GM04504 (cell line): Measurements from ENCODE around the gene PSMD2.
"Not testable (repeated sequence)": the region's sequence is repeated elsewhere in the genome, so short reads cannot be mapped to it uniquely, and the experiment has no call there.

Experiments used
- DNase-seq: peaks from one replicate; pipeline ENCODE4 v3.0.0-alpha.2; 2012; ENCODE audit warnings: low read depth

Gene PSMD2

DNA sequence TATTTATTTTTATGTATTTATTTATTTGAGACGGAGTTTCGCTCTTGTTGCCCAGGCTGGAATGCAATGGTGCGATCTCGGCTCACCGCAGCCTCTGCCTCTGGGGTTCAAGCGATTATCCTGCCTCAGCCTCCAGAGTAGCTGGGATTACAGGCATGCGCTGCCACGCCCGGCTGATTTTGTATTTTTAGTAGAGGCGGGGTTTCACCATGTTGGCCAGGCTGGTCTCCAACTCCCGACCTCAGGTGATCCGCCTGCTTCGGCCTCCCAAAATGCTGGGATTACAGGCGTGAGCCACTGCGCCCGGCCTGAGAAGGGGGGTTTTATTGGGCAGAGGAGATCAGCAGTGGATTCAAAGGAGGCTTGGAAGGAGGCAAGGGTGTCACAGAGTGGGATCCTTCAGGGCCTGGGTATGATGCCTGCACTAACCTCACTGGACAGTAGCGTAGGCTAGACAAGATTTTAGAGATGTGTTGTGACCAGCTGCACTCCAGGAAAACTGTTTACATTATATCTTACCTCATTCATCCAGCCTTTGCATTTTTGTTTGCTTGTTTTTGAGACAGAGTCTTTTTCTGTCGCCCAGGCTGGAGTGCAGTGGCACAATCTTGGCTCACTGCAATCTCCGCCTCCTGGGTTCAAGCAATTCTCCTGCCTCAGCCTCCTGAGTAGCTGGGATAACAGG, 40.6 kb downstream of the PSMD2 start:
- DNase-seq, result not testable (repeated sequence)

- DNase-seq, result no peak
These were observed 42.9 kb downstream of the PSMD2 start for GRCh38 chr3:184341925-184342324.

- DNase-seq, result no peak
These were observed 44.3 kb downstream of the PSMD2 start for GRCh38 chr3:184343200-184343876.

DNA sequence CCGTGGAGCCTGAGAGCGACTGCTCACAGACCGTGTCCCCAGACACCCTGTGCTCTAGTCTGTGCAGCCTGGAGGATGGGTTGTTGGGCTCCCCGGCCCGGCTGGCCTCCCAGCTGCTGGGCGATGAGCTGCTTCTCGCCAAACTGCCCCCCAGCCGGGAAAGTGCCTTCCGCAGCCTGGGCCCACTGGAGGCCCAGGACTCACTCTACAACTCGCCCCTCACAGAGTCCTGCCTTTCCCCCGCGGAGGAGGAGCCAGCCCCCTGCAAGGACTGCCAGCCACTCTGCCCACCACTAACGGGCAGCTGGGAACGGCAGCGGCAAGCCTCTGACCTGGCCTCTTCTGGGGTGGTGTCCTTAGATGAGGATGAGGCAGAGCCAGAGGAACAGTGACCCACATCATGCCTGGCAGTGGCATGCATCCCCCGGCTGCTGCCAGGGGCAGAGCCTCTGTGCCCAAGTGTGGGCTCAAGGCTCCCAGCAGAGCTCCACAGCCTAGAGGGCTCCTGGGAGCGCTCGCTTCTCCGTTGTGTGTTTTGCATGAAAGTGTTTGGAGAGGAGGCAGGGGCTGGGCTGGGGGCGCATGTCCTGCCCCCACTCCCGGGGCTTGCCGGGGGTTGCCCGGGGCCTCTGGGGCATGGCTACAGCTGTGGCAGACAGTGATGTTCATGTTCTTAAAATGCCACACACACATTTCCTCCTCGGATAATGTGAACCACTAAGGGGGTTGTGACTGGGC, 45.7 kb downstream of the PSMD2 start:
- no peak for DNase-seq

GRCh38 chr3:184345317-184346144, 46.5 kb downstream of the PSMD2 start:
- no peak for DNase-seq

DNA sequence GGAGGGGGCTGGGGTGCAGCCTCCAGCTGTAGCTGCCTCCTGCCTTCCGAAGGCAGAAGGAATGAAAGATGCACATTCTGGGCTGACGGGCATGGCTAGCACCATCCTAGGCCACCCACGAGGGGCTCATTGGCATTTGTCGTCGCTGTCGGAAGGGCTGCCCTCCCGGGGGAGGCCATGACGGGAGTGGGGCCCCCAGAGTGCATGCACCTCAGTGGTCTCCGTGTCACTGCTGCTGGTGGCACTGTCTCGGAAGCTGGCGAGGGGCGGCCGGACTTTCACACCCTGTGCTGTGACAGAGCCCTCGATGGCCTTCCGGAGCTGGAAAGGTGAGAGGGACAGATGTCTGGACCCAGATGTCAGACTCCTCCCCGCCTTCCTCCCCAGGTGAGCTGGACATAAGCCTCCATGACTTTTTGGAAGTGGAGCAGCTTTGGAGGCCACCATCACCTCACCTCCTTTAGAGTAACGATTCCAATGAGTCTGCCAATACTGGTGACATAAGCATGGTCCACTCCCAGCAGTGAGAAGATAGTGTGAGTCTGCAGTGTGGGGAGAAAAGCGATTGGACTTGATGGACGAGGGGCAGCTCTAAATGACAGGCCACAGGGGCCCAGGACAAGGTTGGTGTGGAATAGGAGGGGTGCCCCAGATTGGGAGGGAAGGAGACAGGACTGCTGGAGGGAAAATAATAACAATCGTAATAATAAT, 47.6 kb downstream of the PSMD2 start:
- no peak for DNase-seq

- DNase-seq, result no peak
These were observed 48.4 kb downstream of the PSMD2 start for GRCh38 chr3:184347321-184348056.

DNA sequence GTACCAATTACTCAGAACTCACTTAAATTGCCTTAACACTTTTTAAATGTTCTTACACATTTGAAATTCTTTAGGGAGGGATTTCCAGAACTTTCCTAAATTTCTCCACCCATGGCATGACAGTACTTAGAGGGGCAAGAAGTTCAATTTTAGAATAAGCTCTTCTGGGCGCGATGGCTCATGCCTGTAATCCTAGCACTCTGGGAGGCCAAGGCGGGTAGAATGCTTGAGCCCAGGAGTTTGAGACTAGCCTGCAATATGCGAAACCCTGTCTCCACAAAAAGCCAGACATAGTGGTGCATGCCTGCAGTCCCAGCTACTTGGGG, 49.0 kb downstream of the PSMD2 start:
- no peak for DNase-seq

DNA sequence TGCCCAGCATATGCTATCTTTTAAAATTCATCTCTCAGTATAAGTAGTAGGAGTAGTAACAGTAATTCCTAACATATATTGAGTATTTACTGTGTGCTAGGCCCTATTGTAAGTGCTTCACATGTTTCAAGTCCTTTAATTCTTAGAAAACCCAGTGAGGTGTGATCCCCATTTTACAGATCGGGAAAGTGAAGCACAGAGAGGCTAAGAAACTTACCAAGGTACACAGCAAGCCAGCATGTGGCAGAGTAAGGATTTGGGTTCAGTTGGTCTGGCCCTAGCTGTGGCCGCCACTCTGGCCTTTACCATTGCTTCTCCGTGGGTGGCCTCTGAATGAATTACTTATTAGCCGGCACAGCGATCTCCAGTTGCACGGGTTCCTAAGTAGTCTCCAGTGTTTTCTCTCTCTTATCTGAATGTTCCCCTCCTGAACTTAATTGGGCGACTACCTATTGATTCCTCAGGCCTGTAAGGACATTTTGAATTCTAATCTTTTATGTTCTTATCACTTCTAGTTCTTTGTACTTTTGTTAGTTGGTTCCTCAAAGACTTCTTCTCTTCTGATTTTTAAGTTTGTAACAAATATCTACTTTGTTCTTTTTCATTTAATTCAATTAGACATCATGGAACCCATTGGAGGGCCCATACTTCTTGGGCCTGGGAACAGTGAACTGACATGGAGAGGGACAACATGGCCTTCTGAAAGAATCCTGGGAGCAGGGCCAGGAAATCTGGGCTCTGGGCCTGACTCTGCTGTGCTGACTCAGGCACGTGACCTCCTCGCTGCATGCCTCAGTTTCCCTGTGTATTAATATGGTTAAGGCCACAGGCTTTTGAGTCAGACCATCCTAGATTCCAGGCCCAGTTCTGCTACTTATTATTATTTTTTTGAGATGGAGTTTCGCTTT, 50.8 kb downstream of the PSMD2 start:
- no peak for DNase-seq

GRCh38 chr3:184350618-184351017, 51.6 kb downstream of the PSMD2 start:
- no peak for DNase-seq

GRCh38 chr3:184351511-184352148, 52.6 kb downstream of the PSMD2 start:
- DNase-seq, result no peak

- no peak for DNase-seq
These were observed 53.2 kb downstream of the PSMD2 start for GRCh38 chr3:184352149-184352785.

- no peak for DNase-seq
These were observed 54.0 kb downstream of the PSMD2 start for GRCh38 chr3:184352897-184353545.

DNA sequence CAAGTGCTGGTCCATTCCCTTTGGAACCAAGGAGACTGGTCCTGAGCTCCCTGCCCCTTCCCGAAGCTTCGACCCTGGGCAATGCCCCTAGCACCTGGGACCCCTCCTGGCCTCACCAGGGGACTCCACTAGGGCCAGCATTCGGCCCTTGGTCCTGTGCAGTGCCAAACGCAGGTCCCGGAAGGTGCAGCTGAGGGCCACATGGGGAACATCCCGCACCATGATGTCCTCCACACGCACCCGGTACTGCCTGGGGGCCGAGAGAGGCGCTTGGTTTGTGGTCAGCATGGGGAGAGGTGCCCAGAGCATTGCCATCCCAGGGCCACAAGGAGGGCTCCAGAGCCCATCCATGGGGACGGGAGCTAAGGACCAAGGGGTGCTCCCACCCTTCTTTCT, 54.5 kb downstream of the PSMD2 start:
- DNase-seq, result no peak

- no peak for DNase-seq
These were observed 55.2 kb downstream of the PSMD2 start for GRCh38 chr3:184354121-184354728.

GRCh38 chr3:184354754-184355153, 55.7 kb downstream of the PSMD2 start:
- no peak for DNase-seq

DNA sequence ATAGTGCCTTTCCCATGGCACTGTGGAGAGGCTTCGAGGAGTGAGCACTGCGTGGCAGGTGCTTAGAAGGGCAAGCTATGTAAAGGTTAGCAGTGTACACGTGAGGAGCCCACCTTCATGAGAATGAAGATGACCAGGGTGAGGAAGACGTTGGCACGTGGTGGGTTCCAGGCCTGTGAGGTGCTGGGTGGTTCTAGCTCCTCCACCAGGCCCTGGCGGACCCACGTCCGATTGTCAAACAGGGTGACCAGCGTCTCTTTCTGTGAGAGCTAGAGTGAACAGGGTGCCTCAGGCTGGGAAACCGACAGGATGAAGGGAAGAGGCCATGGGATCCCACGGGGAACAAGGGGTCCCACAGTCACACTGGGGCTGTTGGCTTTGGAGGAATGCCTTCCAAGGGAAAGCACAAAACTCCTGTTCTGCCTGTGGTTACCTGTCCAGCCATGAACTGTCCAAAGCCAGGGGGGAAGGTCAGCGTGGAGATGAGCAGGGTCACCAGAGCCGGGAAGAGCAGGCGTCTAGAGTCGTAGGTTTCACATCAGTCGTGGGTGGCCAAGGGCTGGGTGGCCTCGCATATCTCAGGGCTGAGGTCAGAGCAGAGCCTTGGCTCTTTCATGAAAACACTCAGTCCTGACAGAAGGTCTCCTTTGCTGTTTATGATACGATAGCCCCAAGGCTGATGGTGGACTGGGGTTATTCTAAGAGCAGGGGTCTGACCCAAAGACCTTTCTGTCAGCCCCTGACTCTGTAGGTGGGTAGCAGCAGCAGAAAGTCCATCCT, 56.4 kb downstream of the PSMD2 start:
- no peak for DNase-seq
